Activated CD8-positive, alpha-beta memory T cell treated with anti-CD3 and anti-CD28 coated beads, Interleukin-2, amount 10 ng/mL, durations not matched to agents 7 days and 5 days (primary cell): ENCODE data around the gene HLA-A. TPM values are rescaled to one million over a fixed set of nuclear protein-coding genes. Genes with fewer than 3 reads are reported as not detected.
A peak's percentile ranks its signal among the peaks of the same experiment; 100 is the strongest.

Source experiments
- ATAC-seq: fragments of 150-1000 bp; cut with Tn5 transposase; one replicate; pipeline ENCODE4 v1.10.0; 2021; ENCODE audit warnings: moderate library complexity
- CTCF ChIA-PET: fragments of 350-600 bp; sonication (Branson Sonifier 250); formaldehyde crosslinking; loops from one replicate; lab custom pipeline; 2021; ENCODE audit warnings: antibody characterized with exemption; lab: Charles Lee
- DNase-seq: peaks from one replicate; pipeline ENCODE4 v3.0.0-alpha.2; 2020
- H3K27ac Mint-ChIP-seq: one replicate; pipeline ENCODE4 v1.8.0; 2021; ENCODE audit warnings: mild to moderate bottlenecking, mixed read lengths
- H3K27me3 Mint-ChIP-seq: one replicate; pipeline ENCODE4 v1.8.0; 2021; ENCODE audit warnings: mixed read lengths
- H3K36me3 Mint-ChIP-seq: one replicate; pipeline ENCODE4 v1.8.0; 2021; ENCODE audit warnings: mild to moderate bottlenecking, mixed read lengths
- H3K4me1 Mint-ChIP-seq: one replicate; pipeline ENCODE4 v1.8.0; 2021; ENCODE audit warnings: mixed read lengths
- H3K4me3 Mint-ChIP-seq: one replicate; pipeline ENCODE4 v1.8.0; 2021; ENCODE audit warnings: mild to moderate bottlenecking, moderate library complexity, mixed read lengths
- H3K9me3 Mint-ChIP-seq: one replicate; pipeline ENCODE4 v1.8.0; 2022; ENCODE audit warnings: low read depth, mixed read lengths
- total RNA-seq, 2 experiments: library from RNA; stranded (reverse); gene quantifications; one replicate each; pipeline ENCODE4 v1.2.3, GENCODE V29; 2021

Gene HLA-A
- total RNA-seq, 2 experiments from 2014 or later = 1,622 to 2,021 TPM

DNA sequence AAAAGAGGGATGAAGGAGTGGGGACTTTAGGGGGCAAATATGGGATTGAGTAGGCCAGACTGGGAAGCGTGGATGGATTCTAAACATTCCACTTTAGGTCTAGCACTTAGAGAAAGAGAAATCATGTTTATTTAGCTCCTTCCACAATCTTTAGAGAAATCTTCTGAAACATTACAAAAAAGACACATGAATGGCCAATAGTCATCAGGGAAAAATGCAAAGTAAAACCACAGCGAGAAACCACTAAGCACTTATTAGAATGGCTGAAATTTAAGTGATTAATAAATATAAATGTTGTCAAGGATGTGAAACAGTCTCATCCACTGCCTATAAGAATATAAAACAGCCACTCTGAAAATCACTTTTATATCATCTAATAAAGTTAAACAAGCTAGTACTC is 46.9 kb downstream of the HLA-A start:
- Mint-ChIP-seq H3K4me1 (peaks cover 2% of the 10 kb centered on the region), H3K9me3 (no peaks in the 10 kb centered on the region), H3K27me3 (peaks cover 24% of the 10 kb centered on the region), H3K4me3 (no peak overlapping the region), H3K36me3 (no peaks in the 10 kb centered on the region), H3K27ac (no peak overlapping the region)
- no peak for ATAC-seq
- no peak for DNase-seq
- CTCF ChIA-PET = interaction anchor here (1.2 to 1.5 kb wide), 3 partner anchors 14 to 138 kb away, joined by 3 to 6 read pairs (median 3); no protein-coding TSS in a partner anchor

DNA sequence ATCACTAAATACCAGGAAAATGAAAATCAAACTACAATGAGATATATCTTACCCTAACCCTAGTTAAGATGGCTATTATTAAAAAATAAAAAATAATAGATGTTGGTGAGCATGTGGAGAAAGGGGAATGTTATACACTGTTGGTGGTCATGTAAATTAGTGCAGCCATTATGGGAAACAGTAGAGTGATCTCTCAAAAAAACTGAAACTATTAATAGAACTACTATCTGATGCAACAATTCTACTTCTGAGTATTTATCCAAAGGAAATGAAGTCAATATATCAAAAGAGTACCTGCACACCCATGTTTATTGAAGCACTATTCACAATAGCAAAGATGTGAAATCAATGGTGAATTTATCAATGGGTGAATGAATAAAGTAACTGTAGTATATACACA is 48.6 kb downstream of the HLA-A start:
- Mint-ChIP-seq H3K27ac (no peak overlapping the region), H3K36me3 (no peaks in the 10 kb centered on the region), H3K4me1 (peaks cover 2% of the 10 kb centered on the region), H3K4me3 (no peak overlapping the region), H3K9me3 (no peaks in the 10 kb centered on the region), H3K27me3 (peaks cover 23% of the 10 kb centered on the region)
- no peak for DNase-seq
- ATAC-seq = no peak
- CTCF ChIA-PET = interaction anchor here (1.0 kb wide), 1 partner anchor 23 kb away, joined by 3 read pairs; no protein-coding TSS in a partner anchor

DNA sequence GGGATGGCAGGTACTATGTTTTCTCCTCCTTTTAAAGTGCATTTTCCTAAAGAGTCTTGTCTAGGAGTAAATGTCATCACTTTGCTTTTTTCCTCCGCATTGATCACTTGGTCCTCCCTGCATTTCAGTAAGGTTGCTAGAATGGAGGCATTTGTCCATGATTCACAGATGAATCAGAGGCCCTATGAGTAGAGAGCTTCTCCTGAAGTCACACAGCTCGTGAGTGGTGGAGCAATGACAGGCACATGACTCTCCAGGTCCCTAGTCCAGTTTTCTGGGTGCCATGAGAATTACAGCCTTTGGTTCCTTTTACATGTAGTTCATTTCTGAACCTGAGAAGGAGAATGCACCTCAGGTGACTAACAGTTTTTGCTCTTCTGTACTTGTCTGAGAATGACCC is 50.5 kb downstream of the HLA-A start:
- H3K36me3 Mint-ChIP-seq = no peaks in the 10 kb centered on the region
- H3K27ac Mint-ChIP-seq = no peak overlapping the region
- ATAC-seq = no peak
- H3K4me1 Mint-ChIP-seq = peaks cover 2% of the 10 kb centered on the region
- peaks cover 32% of the 10 kb centered on the region for H3K27me3 Mint-ChIP-seq
- no peak overlapping the region for H3K4me3 Mint-ChIP-seq
- CTCF ChIA-PET = no interaction called here
- H3K9me3 Mint-ChIP-seq = no peaks in the 10 kb centered on the region
- no peak for DNase-seq

DNA sequence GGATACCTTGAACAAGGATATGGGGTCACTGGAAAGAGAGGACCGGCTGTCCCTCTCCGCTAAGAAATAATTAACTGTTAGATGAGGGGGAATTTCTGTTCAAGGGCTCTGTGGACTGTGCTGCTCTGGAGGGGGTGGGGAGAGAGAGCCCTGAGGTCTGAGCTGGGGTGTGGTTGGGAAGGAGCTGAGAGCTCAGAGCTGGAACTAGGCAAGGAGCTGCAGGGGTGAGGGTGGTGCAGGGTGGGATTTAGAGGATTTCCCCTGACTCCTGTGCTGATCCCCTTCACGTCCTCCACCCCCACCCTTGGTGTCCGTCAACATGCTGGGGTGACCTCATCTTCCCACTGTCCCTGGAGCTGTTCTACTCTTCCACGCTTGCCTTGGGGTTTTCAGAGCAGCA is 52.5 kb downstream of the HLA-A start:
- DNase-seq = peak; percentile 8
- Mint-ChIP-seq H3K4me3 (no peak overlapping the region), H3K27me3 (peaks cover 39% of the 10 kb centered on the region), H3K4me1 (peaks cover 6% of the 10 kb centered on the region), H3K9me3 (no peaks in the 10 kb centered on the region), H3K27ac (no peak overlapping the region), H3K36me3 (no peaks in the 10 kb centered on the region)
- no peak for ATAC-seq
- CTCF ChIA-PET = interaction anchor here (1.2 to 1.5 kb wide), 2 partner anchors 9 to 147 kb away, joined by 3 read pairs; no protein-coding TSS in a partner anchor

DNA sequence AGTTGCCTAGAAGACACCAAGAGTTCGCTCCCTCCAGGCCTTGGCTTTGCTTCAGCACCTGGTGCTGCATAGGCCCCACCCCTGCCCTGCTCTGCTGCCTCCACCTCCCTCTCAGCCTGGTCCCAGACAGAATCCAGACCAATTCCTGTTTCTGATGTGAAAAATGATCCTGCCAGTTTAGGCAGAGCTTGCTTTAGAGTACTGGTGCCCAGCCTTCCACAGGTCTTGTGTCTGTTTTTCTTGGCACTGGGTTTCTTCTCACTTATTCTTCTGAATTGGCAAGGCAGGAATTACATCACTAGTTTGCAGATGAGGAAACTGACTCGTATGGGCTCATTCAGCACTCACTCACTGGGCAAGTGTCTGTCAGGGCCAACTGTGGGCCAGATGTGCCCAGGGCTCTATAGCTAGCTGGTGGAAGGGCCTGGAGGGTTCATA is 53.0 kb downstream of the HLA-A start:
- CTCF ChIA-PET = interaction anchor here (1.2 to 1.5 kb wide), 2 partner anchors 10 to 147 kb away, joined by 3 read pairs; no protein-coding TSS in a partner anchor
- H3K36me3 Mint-ChIP-seq = no peaks in the 10 kb centered on the region
- H3K9me3 Mint-ChIP-seq = no peaks in the 10 kb centered on the region
- peak; percentile 9 for DNase-seq
- H3K4me1 Mint-ChIP-seq = peaks cover 12% of the 10 kb centered on the region
- H3K4me3 Mint-ChIP-seq = no peak overlapping the region
- no peak overlapping the region for H3K27ac Mint-ChIP-seq
- no peak for ATAC-seq
- peaks cover 37% of the 10 kb centered on the region for H3K27me3 Mint-ChIP-seq

Other genes with a start within 250 kb of the HLA-A start
- 100 to 1,000 TPM; 300 to 444 TPM for gene HLA-F, start 219.1 kb upstream of the HLA-A start, total RNA-seq
- under 1 TPM; 0.66 to 0.85 TPM for gene HLA-G, start 114.7 kb upstream of the HLA-A start, total RNA-seq
- gene POLR1H, start 118.7 kb downstream of the HLA-A start, total RNA-seq = 10 to 100 TPM; 49.6 to 53.8 TPM
- gene PPP1R11, start 124.7 kb downstream of the HLA-A start, total RNA-seq = 10 to 100 TPM; 49.5 to 50.4 TPM
- not detected for gene RNF39, start 133.2 kb downstream of the HLA-A start, total RNA-seq
- gene TRIM31, start 170.6 kb downstream of the HLA-A start, total RNA-seq = not detected
- not detected for gene TRIM40, start 193.6 kb downstream of the HLA-A start, total RNA-seq
- not detected for gene TRIM10, start 218.7 kb downstream of the HLA-A start, total RNA-seq
- gene TRIM15, start 221.0 kb downstream of the HLA-A start, total RNA-seq = not detected